ENCODE results near the gene CREB3L4. TPM values are rescaled to one million over a fixed set of nuclear protein-coding genes. Genes with fewer than 3 reads are reported as not detected.

The CREB3L4 gene
- total and polyA plus RNA-seq, 2 of the 13 experiments (the other 11 are each of a cell fraction or from before 2014, with no cell fraction given): 9.9 to 18.7 TPM

GRCh38 chr1:153967107-153967999, at the start of gene CREB3L4 (continued):
- TF ChIP-seq DNMT1 (CRISPR knock-in tag; IDR thresholded peaks at IDR 0.05) (peak; percentile 52; the same call in 1 of the 2 replicates), RXRA (CRISPR knock-in tag; IDR thresholded peaks at IDR 0.05) (peak; percentile 85), ETV5 (CRISPR knock-in tag; IDR thresholded peaks at IDR 0.05; ENCODE audit: borderline replicate concordance) (peak; percentile 51; the same call in 1 of the 2 replicates), CERS6 (CRISPR knock-in tag; IDR thresholded peaks at IDR 0.05) (no peak), ZNF572 (CRISPR knock-in tag; IDR thresholded peaks at IDR 0.05) (peak; percentile 78; the same call in 1 of the 2 replicates), HBP1 (CRISPR knock-in tag; IDR thresholded peaks at IDR 0.05; ENCODE audit: low read depth) (peak; percentile 50; the same call in 1 of the 2 replicates), SOX13 (IDR thresholded peaks at IDR 0.05) (no peak), SOX13 (CRISPR knock-in tag; conservative IDR thresholded peaks at IDR 0.05 in 1 of 2, IDR thresholded peaks at IDR 0.05 in 1 of 2) (peak in 1 of 2 experiments; percentile 42; a peak in 1 of 4 replicates), ZBTB1 (CRISPR knock-in tag; IDR thresholded peaks at IDR 0.05; ENCODE audit: borderline replicate concordance) (no peak), TFDP1 (CRISPR knock-in tag; IDR thresholded peaks at IDR 0.05; ENCODE audit: borderline replicate concordance) (peak; percentile 94), DMAP1 (CRISPR knock-in tag; IDR thresholded peaks at IDR 0.05) (peak; percentile 82), ESRRA (CRISPR knock-in tag; IDR thresholded peaks at IDR 0.05; ENCODE audit: low read depth) (no peak), HMGXB4 (CRISPR knock-in tag; IDR thresholded peaks at IDR 0.05; ENCODE audit: borderline replicate concordance in 1 of 2, low read depth in 1 of 2) (peak; percentile 66 to 80; a peak in 3 of 4 replicates), ZNF24 (IDR thresholded peaks at IDR 0.05) (no peak), TFE3 (CRISPR knock-in tag; IDR thresholded peaks at IDR 0.05) (peak; percentile 92), THYN1 (CRISPR knock-in tag; IDR thresholded peaks at IDR 0.05; ENCODE audit: borderline replicate concordance, low read depth) (0 out of 2 replicates have a peak, but pooled peaks have one; percentile 14), ZNF512 (CRISPR knock-in tag; IDR thresholded peaks at IDR 0.05) (0 out of 2 replicates have a peak, but pooled peaks have one; percentile 58)

Measured in HepG2 (cell line).